Endothelial cell (in vitro differentiated cells): ENCODE results near the gene DMXL1. TPM values are rescaled to one million over a fixed set of nuclear protein-coding genes. Genes with fewer than 3 reads are reported as not detected.
"Not testable (repeated sequence)": the region's sequence is repeated elsewhere in the genome, so short reads cannot be mapped to it uniquely, and the experiment has no call there.

ENCODE experiments used
- DNase-seq: peaks from one replicate; pipeline ENCODE4 v3.0.0; 2021; ENCODE audit warnings: low spot score
- H3K27ac Mint-ChIP-seq: one replicate; pipeline ENCODE4 v1.8.0; 2021; ENCODE audit warnings: mixed read lengths, inconsistent platforms; ENCODE audit not compliant: unreplicated experiment
- H3K27me3 Mint-ChIP-seq: one replicate; pipeline ENCODE4 v1.8.0; 2021; ENCODE audit warnings: mild to moderate bottlenecking, moderate library complexity, mixed read lengths, inconsistent platforms; ENCODE audit not compliant: unreplicated experiment
- H3K36me3 Mint-ChIP-seq: one replicate; pipeline ENCODE4 v1.8.0; 2021; ENCODE audit warnings: mild to moderate bottlenecking, low read depth, mixed read lengths, inconsistent platforms; ENCODE audit not compliant: unreplicated experiment
- H3K4me1 Mint-ChIP-seq: one replicate; pipeline ENCODE4 v1.8.0; 2021; ENCODE audit warnings: mild to moderate bottlenecking, mixed read lengths, inconsistent platforms; ENCODE audit not compliant: unreplicated experiment
- H3K4me3 Mint-ChIP-seq: one replicate; pipeline ENCODE4 v1.8.0; 2021; ENCODE audit warnings: mild to moderate bottlenecking, mixed read lengths, inconsistent platforms; ENCODE audit not compliant: unreplicated experiment
- H3K9me3 Mint-ChIP-seq: one replicate; pipeline ENCODE4 v1.8.0; 2021; ENCODE audit warnings: mixed read lengths, inconsistent platforms; ENCODE audit not compliant: unreplicated experiment
- total RNA-seq: library from RNA; stranded (reverse); fragmentation: NEBNext Ultra II Directional; extraction: Animal tissue kit (Norgen Biotek cat#: 25700); gene quantifications from one replicate; pipeline ENCODE4 v1.2.1, GENCODE V29; 2021; ENCODE audit not compliant: unreplicated experiment
- TF ChIP-seq, protein P1 (sequence below): fragments of 200-600 bp; sonication (generic); IDR thresholded peaks from one replicate; pipeline ENCODE4 v1.5.0; 2021; ENCODE audit warnings: antibody characterized with exemption; ENCODE audit not compliant: unreplicated experiment

The DMXL1 gene
- total RNA-seq, 1 donor from 2014 or later = 24.9 TPM

DNA sequence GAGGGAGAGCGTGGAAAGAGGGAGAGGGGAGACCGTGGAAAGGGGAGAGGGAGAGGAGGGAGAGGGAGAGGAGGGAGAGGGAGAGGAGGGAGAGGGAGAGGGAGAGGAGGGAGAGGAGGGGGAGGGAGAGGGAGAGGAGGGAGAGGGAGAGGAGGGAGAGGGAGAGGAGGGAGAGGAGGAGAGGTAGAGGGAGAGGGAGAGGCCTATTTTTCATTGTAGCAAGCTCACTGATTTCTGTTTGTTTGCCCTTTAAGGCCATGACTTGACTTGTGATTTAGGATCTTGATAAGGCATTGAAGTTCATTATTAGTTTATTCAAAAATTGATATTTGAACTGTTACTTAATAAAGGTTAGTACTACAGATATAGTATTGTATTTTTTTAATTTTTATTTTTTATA, 52.4 kb downstream of the DMXL1 start:
- Mint-ChIP-seq H3K36me3 (peaks cover 23% of the 10 kb centered on the region), H3K27ac (no peak overlapping the region), H3K4me3 (no peak overlapping the region), H3K27me3 (peaks cover 2% of the 10 kb centered on the region), H3K4me1 (no peaks in the 10 kb centered on the region), H3K9me3 (peaks cover 4% of the 10 kb centered on the region)
- DNase-seq = no peak
- TF ChIP-seq, protein P1, sequence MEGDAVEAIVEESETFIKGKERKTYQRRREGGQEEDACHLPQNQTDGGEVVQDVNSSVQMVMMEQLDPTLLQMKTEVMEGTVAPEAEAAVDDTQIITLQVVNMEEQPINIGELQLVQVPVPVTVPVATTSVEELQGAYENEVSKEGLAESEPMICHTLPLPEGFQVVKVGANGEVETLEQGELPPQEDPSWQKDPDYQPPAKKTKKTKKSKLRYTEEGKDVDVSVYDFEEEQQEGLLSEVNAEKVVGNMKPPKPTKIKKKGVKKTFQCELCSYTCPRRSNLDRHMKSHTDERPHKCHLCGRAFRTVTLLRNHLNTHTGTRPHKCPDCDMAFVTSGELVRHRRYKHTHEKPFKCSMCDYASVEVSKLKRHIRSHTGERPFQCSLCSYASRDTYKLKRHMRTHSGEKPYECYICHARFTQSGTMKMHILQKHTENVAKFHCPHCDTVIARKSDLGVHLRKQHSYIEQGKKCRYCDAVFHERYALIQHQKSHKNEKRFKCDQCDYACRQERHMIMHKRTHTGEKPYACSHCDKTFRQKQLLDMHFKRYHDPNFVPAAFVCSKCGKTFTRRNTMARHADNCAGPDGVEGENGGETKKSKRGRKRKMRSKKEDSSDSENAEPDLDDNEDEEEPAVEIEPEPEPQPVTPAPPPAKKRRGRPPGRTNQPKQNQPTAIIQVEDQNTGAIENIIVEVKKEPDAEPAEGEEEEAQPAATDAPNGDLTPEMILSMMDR = no peak

DNA sequence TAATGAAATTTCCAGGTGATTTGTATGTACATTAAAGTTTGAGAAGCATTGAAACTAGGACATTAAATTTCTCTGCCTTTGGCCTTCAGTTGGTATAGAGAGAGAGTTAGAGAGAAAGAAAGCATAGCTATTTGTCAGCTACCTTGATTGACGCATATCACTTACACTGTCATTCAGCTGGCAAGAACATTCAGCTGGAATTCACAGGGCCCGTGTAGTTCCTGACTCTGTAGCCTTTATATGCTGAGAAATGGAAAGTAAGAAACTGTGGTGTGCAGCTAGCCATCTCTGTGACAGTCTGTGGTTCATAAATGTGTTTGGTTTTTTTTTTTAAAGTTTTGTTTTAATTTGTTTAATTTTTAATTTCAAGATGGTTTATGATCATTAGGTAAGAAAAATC, 58.9 kb downstream of the DMXL1 start:
- Mint-ChIP-seq H3K9me3 (no peaks in the 10 kb centered on the region), H3K4me1 (no peaks in the 10 kb centered on the region), H3K27ac (no peak overlapping the region), H3K36me3 (peaks cover 16% of the 10 kb centered on the region), H3K4me3 (no peak overlapping the region), H3K27me3 (no peaks in the 10 kb centered on the region)
- DNase-seq = no peak
- TF ChIP-seq, protein P1 = no peak

DNA sequence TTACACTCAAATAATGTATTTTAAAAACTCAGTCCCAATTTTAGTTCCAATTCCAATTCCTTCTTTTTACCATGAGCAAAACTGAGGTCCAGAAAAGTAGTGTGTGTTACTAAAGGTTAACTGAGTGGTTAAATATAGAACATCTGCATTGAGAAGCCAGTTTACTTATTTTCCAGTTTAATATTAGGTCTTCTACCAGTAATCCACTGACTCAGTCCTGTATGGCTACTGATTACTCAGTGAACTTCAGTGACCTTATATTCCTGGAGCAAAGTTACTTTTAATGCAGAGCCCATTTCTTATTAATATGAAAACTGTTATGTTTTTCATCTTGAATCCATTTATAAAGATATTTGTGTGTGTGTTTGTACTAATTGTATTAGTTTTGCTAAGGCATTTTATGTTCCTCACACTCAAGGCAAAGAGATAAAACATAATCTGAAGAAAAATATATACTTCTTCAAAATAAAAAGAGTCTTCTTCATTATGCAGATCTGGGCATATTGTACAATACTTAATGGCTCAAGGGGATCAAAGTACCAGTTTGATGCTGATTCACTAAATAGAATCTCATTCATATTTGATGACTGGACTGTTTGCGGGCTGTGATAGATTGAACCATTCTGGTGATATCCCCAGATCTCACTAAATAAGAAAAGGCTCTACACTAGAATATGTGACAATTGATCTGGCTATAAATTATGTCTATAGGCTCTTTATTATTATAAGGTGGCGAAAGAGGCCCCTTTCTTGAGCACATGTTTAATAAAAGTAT, 60.8 kb downstream of the DMXL1 start:
- Mint-ChIP-seq H3K9me3 (peaks cover 8% of the 10 kb centered on the region), H3K36me3 (peaks cover 35% of the 10 kb centered on the region), H3K4me1 (no peaks in the 10 kb centered on the region), H3K27ac (no peak overlapping the region), H3K27me3 (peaks cover 2% of the 10 kb centered on the region), H3K4me3 (no peak overlapping the region)
- TF ChIP-seq, protein P1 = no peak
- no peak for DNase-seq

DNA sequence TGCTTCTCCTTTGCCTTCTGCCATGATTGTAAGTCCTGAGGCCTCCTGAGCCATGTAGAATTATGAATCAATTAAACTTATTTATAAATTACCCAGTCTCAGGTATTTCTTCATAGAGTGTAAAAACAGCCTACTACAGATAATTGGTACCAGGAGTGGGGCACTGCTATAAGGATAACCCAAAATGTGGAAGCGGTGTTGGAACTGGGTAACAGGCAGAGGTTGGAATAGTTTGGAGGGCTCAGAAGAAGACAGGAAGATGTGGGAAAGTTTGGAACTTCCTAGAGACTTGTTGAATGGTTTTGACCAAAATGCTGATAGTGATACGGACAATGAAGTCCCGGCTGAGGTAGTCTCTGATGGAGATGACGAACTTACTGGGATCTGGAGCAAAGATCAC, 64.9 kb downstream of the DMXL1 start:
- H3K4me1 Mint-ChIP-seq, H3K27me3 Mint-ChIP-seq, H3K27ac Mint-ChIP-seq, DNase-seq: not testable (repeated sequence)
- peaks cover 11% of the 10 kb centered on the region for H3K9me3 Mint-ChIP-seq
- peak overlapping the region; percentile 77 for H3K4me3 Mint-ChIP-seq
- peaks cover 71% of the 10 kb centered on the region for H3K36me3 Mint-ChIP-seq

DNA sequence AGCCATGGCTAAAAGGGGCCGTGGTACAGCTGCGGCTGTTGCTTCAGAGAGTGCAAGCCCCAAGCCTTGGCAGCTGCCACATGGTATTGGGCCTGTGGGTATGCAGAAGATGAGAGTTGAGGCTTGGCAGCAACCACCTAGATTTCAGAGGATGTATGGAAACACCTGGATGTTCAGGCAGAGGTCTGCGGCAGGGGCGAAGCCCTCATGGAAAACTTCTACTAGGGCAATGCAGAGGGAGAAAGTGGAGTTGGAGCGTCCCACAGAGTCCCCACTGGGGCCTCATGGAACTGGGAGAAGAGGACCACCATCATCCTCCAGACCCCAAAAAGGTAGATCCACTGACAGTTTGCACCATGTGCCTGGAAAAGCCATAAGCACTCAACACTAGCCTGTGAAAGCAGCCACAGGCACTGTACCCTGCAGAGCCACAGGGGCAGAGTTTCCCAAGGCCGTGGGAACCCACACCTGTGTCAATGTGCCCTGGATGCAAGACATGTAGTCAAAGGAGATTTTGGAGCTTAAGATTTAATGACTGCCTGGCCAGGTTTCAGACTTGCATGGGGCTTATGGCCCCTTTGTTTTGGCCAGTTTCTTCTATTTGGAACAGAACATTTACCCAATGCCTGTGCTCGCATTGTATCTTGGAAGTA, 65.9 kb downstream of the DMXL1 start:
- Mint-ChIP-seq H3K9me3 (peaks cover 11% of the 10 kb centered on the region), H3K4me3 (peak overlapping the region; percentile 72), H3K27me3 (peaks cover 2% of the 10 kb centered on the region), H3K4me1 (no peaks in the 10 kb centered on the region), H3K36me3 (peaks cover 71% of the 10 kb centered on the region), H3K27ac (no peak overlapping the region)
- TF ChIP-seq, protein P1 = no peak
- no peak for DNase-seq
